HG03025 (cell line): ENCODE results near the gene MC3R.
"Not testable (repeated sequence)": the region's sequence is repeated elsewhere in the genome, so short reads cannot be mapped to it uniquely, and the experiment has no call there.

Experiments used
- ATAC-seq: cut with Tn5 transposase; IDR thresholded peaks from one replicate; pipeline ENCODE4 v1.9.1; 2021; ENCODE audit warnings: mild to moderate bottlenecking, moderate library complexity; ENCODE audit not compliant: unreplicated experiment, low FRiP score

The MC3R gene

GRCh38 chr20:56247954-56248782 lies at the start of gene MC3R:
TSS of gene MC3R (plus strand) at chr20:56248732. CDS start at chr20:56248844, 112 bp downstream.
- no peak for ATAC-seq

- no peak for ATAC-seq
Observed at GRCh38 chr20:56200456-56200855, 48.1 kb upstream of the MC3R start.

- no peak for ATAC-seq
Observed at GRCh38 chr20:56202493-56203077, 45.9 kb upstream of the MC3R start.

DNA sequence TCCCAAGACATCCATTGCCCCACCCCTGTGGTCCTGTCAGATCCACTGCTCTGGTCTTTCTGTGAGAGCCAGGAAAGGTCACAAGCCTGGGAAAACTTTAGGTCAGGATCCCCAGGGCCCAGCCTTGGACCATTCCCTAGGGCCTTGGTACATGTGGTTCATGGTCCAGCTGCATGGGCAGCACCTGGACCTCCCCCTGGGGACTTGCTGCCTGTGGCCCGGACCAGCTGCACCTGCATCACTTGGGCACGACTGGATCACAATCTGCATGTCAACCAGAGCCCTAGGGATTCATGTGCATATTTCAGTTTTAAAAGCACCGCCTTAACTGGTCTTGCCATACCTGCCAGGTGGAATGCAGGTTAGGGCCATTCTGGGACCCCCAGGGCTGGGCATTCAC lies 44.3 kb upstream of the MC3R start:
- no peak for ATAC-seq

DNA sequence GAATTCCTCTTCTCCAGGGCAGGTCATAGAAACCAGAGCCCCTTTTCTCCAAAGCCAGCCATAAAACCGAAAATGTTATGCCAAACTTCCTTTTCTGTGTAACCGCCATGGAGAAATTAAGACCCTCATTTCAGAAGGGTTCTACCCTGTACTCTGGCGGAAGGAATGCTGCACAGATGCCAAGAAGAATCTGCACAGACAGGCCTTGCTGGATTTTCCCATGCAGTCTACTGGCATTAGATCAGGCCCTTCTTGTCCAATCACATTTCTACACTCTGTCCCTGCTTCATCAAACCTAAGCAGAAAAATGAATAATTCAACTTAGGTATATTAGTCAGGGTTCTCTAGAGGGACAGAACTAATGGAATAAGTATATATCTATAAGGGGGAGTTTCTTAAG lies 43.2 kb upstream of the MC3R start:
- no peak for ATAC-seq

DNA sequence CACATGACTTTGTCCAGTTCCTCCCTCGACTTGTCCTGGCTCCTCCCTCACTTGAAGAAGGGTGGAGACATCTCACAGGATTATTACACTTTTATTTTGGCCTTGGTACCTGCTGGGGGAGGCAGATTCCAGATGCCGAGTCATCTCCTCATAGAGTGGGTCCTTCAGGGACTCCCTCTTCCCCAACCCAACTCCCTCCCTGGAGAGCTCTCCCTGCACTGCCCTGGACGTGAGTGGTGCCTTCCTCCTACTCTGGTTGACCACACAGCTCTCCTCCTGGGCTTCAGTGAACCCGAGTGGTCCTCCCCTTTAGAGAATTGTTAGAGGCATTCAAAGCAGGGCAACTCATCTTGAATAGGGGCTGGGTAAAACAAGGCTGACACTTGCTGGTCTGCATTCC lies 40.9 kb upstream of the MC3R start:
- ATAC-seq, result no peak

- no peak for ATAC-seq
Observed at GRCh38 chr20:56208121-56208520, 40.4 kb upstream of the MC3R start.

DNA sequence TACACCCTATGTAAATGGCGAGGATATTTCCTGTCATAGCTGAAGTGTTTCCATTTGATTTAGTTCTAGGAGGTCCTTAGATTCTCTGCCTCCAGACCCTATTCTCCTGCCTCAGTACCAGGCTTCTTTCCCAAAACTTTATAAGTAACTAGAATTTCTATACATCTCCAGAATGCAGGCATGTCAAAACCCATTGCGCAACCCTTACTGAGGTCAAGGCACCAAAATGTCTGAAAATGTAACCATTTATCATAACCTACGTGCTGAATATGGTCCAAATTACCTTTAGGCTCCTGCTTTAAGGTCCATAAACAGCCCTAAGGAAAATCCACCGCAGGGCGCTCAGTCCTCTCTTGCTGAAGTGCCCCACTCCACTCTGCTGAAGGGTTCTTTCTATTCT lies 37.5 kb upstream of the MC3R start:
- ATAC-seq, result no peak

GRCh38 chr20:56212091-56212490 lies 36.4 kb upstream of the MC3R start:
- ATAC-seq, result no peak

- ATAC-seq, result no peak
Observed at GRCh38 chr20:56213321-56213720, 35.2 kb upstream of the MC3R start.

GRCh38 chr20:56215115-56215514 lies 33.4 kb upstream of the MC3R start:
- ATAC-seq, result no peak

DNA sequence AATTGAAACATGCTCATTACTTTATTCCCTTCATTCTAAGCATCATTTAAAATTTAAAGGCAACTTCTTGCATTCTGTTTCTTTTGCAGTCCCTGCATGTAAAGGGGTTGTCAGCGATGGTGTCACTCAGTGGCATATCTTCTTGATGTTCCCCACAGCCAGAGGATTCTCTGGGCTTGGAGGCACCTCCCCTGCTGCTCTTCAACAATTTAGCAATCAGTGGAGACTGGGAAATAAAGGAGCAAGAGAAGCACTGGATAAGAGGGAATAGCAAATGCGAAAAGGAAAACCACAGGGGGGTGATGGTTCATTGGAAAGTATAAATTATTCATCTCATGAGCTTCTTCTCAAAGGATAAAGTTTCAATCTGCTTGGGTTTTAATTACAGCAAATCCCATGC lies 30.7 kb upstream of the MC3R start:
- no peak for ATAC-seq

- ATAC-seq, result not testable (repeated sequence)
Observed at GRCh38 chr20:56221186-56221585, 27.3 kb upstream of the MC3R start.

- no peak for ATAC-seq
Observed at GRCh38 chr20:56222201-56222600, 26.3 kb upstream of the MC3R start.

DNA sequence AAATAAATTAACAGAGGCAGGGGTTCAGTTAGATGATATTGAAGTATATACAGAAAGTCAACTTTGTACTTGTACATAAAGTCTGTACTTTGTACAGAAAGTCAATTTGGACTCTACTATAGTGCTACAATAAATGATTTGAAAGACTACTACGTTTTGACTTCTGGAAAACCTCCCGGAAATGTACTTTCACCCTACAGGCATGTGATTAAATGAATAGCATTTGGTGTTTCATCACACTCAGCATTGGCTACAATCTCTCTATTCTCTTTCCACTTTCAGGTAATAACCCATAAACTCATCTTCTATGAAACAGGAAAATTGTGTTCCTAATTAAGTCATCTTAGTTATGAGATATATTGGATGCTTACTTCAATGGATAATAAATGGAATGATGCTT lies 25.6 kb upstream of the MC3R start:
- ATAC-seq, result no peak

DNA sequence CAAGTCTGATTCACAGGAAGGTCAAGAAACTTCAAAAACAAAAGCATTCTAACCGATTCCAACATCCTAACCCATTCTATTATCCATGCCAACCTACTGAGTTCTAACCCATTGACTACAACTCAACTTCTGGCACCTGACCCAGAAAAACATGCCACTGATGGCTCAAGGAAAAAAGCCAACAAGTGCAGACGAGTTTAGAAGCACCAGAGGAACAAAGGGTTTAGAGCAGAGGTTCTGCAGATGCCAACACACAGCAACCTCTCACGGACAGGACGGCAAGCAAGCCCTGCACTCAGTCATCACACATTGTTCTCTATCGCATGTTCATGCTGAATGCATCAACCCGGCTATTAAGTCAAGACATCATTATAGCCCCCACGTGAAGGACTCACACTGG lies 25.2 kb upstream of the MC3R start:
- ATAC-seq, result no peak

DNA sequence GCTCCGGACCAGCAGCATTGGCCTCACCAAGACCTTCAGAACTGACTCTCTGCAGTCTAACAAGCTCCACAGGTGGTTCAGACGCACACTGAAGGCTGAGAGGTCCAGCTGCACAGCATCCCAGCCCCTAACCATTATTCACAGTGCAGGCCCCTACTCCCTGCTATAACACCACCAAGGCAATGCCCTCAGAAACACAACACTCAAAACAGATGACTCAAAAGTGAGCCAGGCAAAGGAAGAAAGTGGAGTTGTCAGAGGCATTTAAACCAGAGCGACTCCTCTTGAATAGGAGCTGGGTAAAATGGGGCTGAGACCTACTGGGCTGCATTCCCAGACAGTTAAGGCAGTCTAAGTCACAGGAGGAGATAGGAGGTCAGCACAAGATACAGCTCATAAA lies 20.5 kb upstream of the MC3R start:
- no peak for ATAC-seq

- ATAC-seq, result no peak
Observed at GRCh38 chr20:56229812-56230211, 18.7 kb upstream of the MC3R start.

DNA sequence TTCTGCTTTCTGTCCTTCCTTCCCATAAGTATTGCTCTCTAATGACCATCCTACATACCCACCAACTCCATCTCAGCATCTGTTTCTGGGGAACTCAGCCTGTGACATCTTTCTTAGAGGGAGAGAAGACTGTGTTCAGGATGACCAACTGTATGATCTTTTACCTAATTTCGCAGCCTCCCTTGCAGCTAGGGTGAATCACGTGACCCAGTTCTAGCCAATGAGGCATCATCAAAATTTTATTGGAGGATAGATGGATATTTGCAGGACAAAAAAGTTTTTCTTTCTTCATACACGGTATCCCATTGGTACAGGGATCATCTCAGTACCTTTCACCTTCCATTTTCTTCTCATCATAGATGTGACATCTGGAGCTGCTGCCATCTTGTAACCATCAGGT lies 14.4 kb upstream of the MC3R start:
- ATAC-seq, result no peak

- no peak for ATAC-seq
Observed at GRCh38 chr20:56237335-56237734, 11.2 kb upstream of the MC3R start.

DNA sequence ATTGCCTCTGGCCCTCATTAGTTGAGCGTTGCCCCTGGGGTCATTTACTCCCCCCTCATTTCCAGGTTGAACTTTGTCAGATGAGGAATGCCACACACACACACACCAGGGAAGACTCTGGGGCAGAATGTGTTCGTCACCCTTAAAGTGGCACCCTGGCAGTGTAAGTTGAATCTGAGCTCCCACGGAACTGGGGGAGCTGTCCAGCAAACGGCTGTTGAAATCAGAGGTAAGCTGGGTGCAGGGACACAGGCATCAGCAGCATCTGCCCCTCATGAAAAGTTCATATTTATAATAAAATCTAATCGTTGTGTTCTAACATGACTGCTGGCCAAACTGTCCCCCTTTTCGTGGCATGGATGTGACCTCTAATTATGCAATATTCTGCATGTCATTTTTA lies 4.3 kb upstream of the MC3R start:
- no peak for ATAC-seq

DNA sequence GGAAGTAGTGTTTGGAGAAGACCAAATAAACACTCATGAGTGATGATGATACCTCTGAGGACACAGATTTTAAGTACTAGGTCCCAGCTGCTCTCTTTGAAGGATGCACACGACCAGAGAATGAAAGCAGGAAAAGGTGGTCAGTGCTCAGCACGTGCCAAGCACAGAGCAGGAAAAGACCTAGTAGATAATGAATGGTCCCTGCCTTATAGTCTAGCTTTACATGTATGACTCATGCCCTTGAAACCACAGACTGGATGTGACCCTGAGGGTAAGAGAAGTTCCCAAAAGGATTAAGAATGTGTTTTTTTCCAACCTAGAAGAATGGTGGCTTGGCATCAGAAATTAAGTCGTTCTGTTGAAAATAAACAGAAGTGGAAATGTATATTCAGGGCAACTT lies 2.8 kb upstream of the MC3R start:
- ATAC-seq, result no peak
